ENCODE measurements around the gene THNSL1.
"Not testable (repeated sequence)": the region's sequence is repeated elsewhere in the genome, so short reads cannot be mapped to it uniquely, and the experiment has no call there.

THNSL1 gene

GRCh38 chr10:25016376-25017153 lies at the start of gene THNSL1:
Gene THNSL1, plus strand, starts transcription at chr10:25016612. Its CDS starts 6,612 bp downstream, at chr10:25023224.
- DNase-seq (ENCODE audit: low read depth), result peak; percentile 99

GRCh38 chr10:24966962-24967481 lies 49.4 kb upstream of the THNSL1 start:
- DNase-seq (ENCODE audit: low read depth), result no peak

- no peak for DNase-seq (ENCODE audit: low read depth)
Observed at GRCh38 chr10:24968349-24968748, 48.1 kb upstream of the THNSL1 start.

GRCh38 chr10:24968951-24969350 lies 47.5 kb upstream of the THNSL1 start:
- DNase-seq (ENCODE audit: low read depth), result not testable (repeated sequence)

GRCh38 chr10:24969841-24970281 lies 46.6 kb upstream of the THNSL1 start:
- DNase-seq (ENCODE audit: low read depth), result peak; percentile 67

- no peak for DNase-seq (ENCODE audit: low read depth)
Observed at GRCh38 chr10:24971374-24971773, 45.0 kb upstream of the THNSL1 start.

- DNase-seq (ENCODE audit: low read depth), result no peak
Observed at GRCh38 chr10:24973163-24973562, 43.2 kb upstream of the THNSL1 start.

GRCh38 chr10:24974976-24975375 lies 41.4 kb upstream of the THNSL1 start:
- peak; percentile 86 for DNase-seq (ENCODE audit: low read depth)

GRCh38 chr10:24979685-24980084 lies 36.7 kb upstream of the THNSL1 start:
- no peak for DNase-seq (ENCODE audit: low read depth)

- DNase-seq (ENCODE audit: low read depth), result no peak
Observed at GRCh38 chr10:24981161-24981710, 35.2 kb upstream of the THNSL1 start.

- no peak for DNase-seq (ENCODE audit: low read depth)
Observed at GRCh38 chr10:24982319-24983112, 33.9 kb upstream of the THNSL1 start.

GRCh38 chr10:24983130-24983529 lies 33.3 kb upstream of the THNSL1 start:
- no peak for DNase-seq (ENCODE audit: low read depth)

GRCh38 chr10:24983946-24984345 lies 32.5 kb upstream of the THNSL1 start:
- DNase-seq (ENCODE audit: low read depth), result no peak

- no peak for DNase-seq (ENCODE audit: low read depth)
Observed at GRCh38 chr10:24984906-24985305, 31.5 kb upstream of the THNSL1 start.

GRCh38 chr10:24988831-24989640 lies 27.4 kb upstream of the THNSL1 start:
- no peak for DNase-seq (ENCODE audit: low read depth)

GRCh38 chr10:24989867-24990266 lies 26.5 kb upstream of the THNSL1 start:
- no peak for DNase-seq (ENCODE audit: low read depth)

GRCh38 chr10:24991298-24991697 lies 25.1 kb upstream of the THNSL1 start:
- DNase-seq (ENCODE audit: low read depth), result no peak

GRCh38 chr10:24992512-24993133 lies 23.8 kb upstream of the THNSL1 start:
- DNase-seq (ENCODE audit: low read depth), result no peak

GRCh38 chr10:24993237-24993958 lies 23.0 kb upstream of the THNSL1 start:
- DNase-seq (ENCODE audit: low read depth), result no peak

GRCh38 chr10:24995072-24995471 lies 21.3 kb upstream of the THNSL1 start:
- DNase-seq (ENCODE audit: low read depth), result no peak

GRCh38 chr10:24998044-24998443 lies 18.4 kb upstream of the THNSL1 start:
- no peak for DNase-seq (ENCODE audit: low read depth)

Data from stromal cell of bone marrow (primary cell).